GM12801 (cell line): Measurements from ENCODE around the gene CHMP4B.

Source experiments
- CTCF ChIP-seq: IDR thresholded peaks from one replicate; pipeline ENCODE4 v1.5.1; 2011; ENCODE audit warnings: control low read depth; ENCODE audit not compliant: insufficient read length; ENCODE audit errors: extremely low read depth

Gene CHMP4B

GRCh38 chr20:33897313-33897912, 86.3 kb downstream of the CHMP4B start:
- no peak for TF ChIP-seq CTCF

GRCh38 chr20:33899106-33899505, 88.0 kb downstream of the CHMP4B start:
- TF ChIP-seq CTCF: no peak

- no peak for TF ChIP-seq CTCF
Measured at GRCh38 chr20:33900521-33901131, 89.5 kb downstream of the CHMP4B start.

GRCh38 chr20:33901132-33901523, 90.0 kb downstream of the CHMP4B start:
- TF ChIP-seq CTCF: no peak

GRCh38 chr20:33902011-33902410, 90.9 kb downstream of the CHMP4B start:
- TF ChIP-seq CTCF: no peak
